K562 (cell line): ENCODE data around the gene CCL21. TPM values are rescaled to one million over a fixed set of nuclear protein-coding genes. Genes with fewer than 3 reads are reported as not detected.

Experiments
- ATAC-seq: fragments of 200-7000 bp; cut with Tn5 transposase; 3 replicates; pipeline ENCODE4 v1.9.1; 2020; ENCODE audit warnings: moderate library complexity
- BruUV-seq: library from RNA; stranded (reverse); fragments of 400-500 nt; replicated peaks from 2 replicates; lab custom pipeline; 2021; lab: Mats Ljungman, UMichigan
- CTCF ChIA-PET: fragments of 300-600 bp; formaldehyde crosslinking; extraction: SDS; loops from one replicate; lab custom pipeline; 2021; ENCODE audit warnings: low intra/inter-chr PET ratio; lab: Yijun Ruan, JAX
- POLR2A ChIA-PET: fragments of 300-600, 350-650 bp; sonication (Branson Sonifier 250); formaldehyde crosslinking; extraction: SDS; loops from one replicate; lab custom pipeline; 2021; ENCODE audit warnings: antibody characterized with exemption, inconsistent platforms; lab: Yijun Ruan, JAX
- DNase-seq, 4 experiments: peaks; one replicate each; pipeline versions ENCODE4 v3.0.0 to v3.0.0-alpha.2; 2011 to 2018; ENCODE audit warnings: low spot score in 3 of 4, mixed read lengths in 3 of 4; ENCODE audit errors: extremely low read depth in 1 of 4
- FAIRE-seq: peaks from 2 replicates; lab custom pipeline; 2011; peaks lifted over from hg19 to GRCh38; lab: Jason Lieb, UNC
- H2AFZ ChIP-seq: 2 replicates; pipeline ENCODE4 v1.6.0; 2011; ENCODE audit warnings: low read depth, low read length, control low read depth, inconsistent platforms
- H3K27ac ChIP-seq: fragments of 200-600 bp; 3 replicates; pipeline ENCODE4 v1.8.0; 2011; ENCODE audit warnings: low read depth, mild to moderate bottlenecking, control low read depth, inconsistent platforms, low read length, moderate library complexity, mixed read lengths; ENCODE audit errors: extremely low read depth
- H3K27me3 ChIP-seq, 2 experiments: fragments of 300-600 bp in 1 of 2; 2 replicates in 1 of 2; 3 replicates in 1 of 2; pipeline versions ENCODE4 v1.6.0 to v1.8.0; 2011; ENCODE audit warnings: inconsistent platforms in 2 of 2, low read length in 2 of 2, mild to moderate bottlenecking in 1 of 2, mixed read lengths in 1 of 2, moderate library complexity in 1 of 2; ENCODE audit not compliant: control insufficient read depth in 2 of 2, insufficient read depth in 2 of 2
- H3K36me3 ChIP-seq: fragments of 300-600 bp; 3 replicates; pipeline ENCODE4 v1.8.0; 2011; ENCODE audit warnings: mild to moderate bottlenecking, low read length, inconsistent platforms; ENCODE audit not compliant: control insufficient read depth, insufficient read depth
- H3K4me1 ChIP-seq, 2 experiments: fragments of 200-600 bp in 1 of 2; replicated peaks in 1 of 2; 2 replicates in 1 of 2; 3 replicates in 1 of 2; pipeline versions ENCODE4 v1.5.1 to v1.8.0; 2011; ENCODE audit warnings: inconsistent platforms in 2 of 2, low read length in 2 of 2, mild to moderate bottlenecking in 1 of 2, mixed read lengths in 1 of 2, moderate library complexity in 1 of 2; ENCODE audit not compliant: control insufficient read depth in 2 of 2, insufficient read depth in 2 of 2
- H3K4me2 ChIP-seq: 2 replicates; pipeline ENCODE4 v1.6.1; 2011; ENCODE audit warnings: low read length, control low read depth, inconsistent platforms, mixed read lengths; ENCODE audit not compliant: insufficient read depth
- H3K4me3 ChIP-seq: fragments of 200-600 bp; sonication (generic), shearing (Covaris generic); 2 replicates; pipeline ENCODE4 v1.5.1; 2016; ENCODE audit warnings: control low read depth, inconsistent platforms
- H3K79me2 ChIP-seq: fragments of 200-600 bp; 3 replicates; pipeline ENCODE4 v1.8.0; 2011; ENCODE audit warnings: low read length, inconsistent platforms; ENCODE audit not compliant: control insufficient read depth, insufficient read depth
- H3K9ac ChIP-seq, 2 experiments: 2 replicates each; pipeline versions ENCODE4 v1.6.0 to v1.6.1; 2011; ENCODE audit warnings: low read depth in 2 of 2, low read length in 2 of 2, control low read depth in 1 of 2, inconsistent platforms in 1 of 2, mild to moderate bottlenecking in 1 of 2, mixed read lengths in 1 of 2; ENCODE audit not compliant: insufficient read depth in 1 of 2
- H3K9me1 ChIP-seq: one replicate; pipeline ENCODE4 v1.6.0; 2011; ENCODE audit warnings: inconsistent platforms, mild to moderate bottlenecking, low read length, moderate library complexity; ENCODE audit not compliant: control insufficient read depth, insufficient read depth
- H3K9me3 ChIP-seq: replicated peaks from 2 replicates; pipeline ENCODE4 v1.5.1; 2011; ENCODE audit warnings: low read depth, low read length, inconsistent platforms; ENCODE audit not compliant: control insufficient read depth, insufficient read depth
- H4K20me1 ChIP-seq: replicated peaks from 2 replicates; pipeline ENCODE4 v1.6.1; 2011; ENCODE audit warnings: low read length, inconsistent platforms, mixed read lengths; ENCODE audit not compliant: control insufficient read depth, insufficient read depth
- BMI1 ChIP-seq: fragments of 150-350 bp; IDR thresholded peaks from 2 replicates; pipeline ENCODE4 v1.6.1; 2014; ENCODE audit warnings: low read length
- HNRNPLL ChIP-seq: fragments of 200-400 bp; formaldehyde crosslinking; IDR thresholded peaks from 2 replicates; pipeline ENCODE4 v1.6.1; 2017; ENCODE audit warnings: low read length, low read depth, mild to moderate bottlenecking; ENCODE audit not compliant: poor library complexity, severe bottlenecking
- HSF4 ChIP-seq: fragments of 250-450 bp; sonication (Bioruptor Pico); IDR thresholded peaks from 2 replicates; pipeline ENCODE4 v2.1.2; 2022; ENCODE audit warnings: mild to moderate bottlenecking, moderate library complexity, borderline replicate concordance
- KDM1A ChIP-seq, 2 experiments: fragments of 450-650 bp; IDR thresholded peaks; 2 replicates each; pipeline ENCODE4 v1.6.1; 2016; ENCODE audit warnings: mild to moderate bottlenecking in 2 of 2
- KLF1 ChIP-seq: fragments of 450-650 bp; IDR thresholded peaks from 2 replicates; pipeline ENCODE4 v1.6.1; 2016; ENCODE audit warnings: missing genetic modification characterization, missing compliant biosample characterization
- MCM5 ChIP-seq: fragments of 450-650 bp; IDR thresholded peaks from 2 replicates; pipeline ENCODE4 v1.6.1; 2016; ENCODE audit warnings: low read depth
- MXI1 ChIP-seq: IDR thresholded peaks from 2 replicates; pipeline ENCODE4 v1.6.1; 2011; ENCODE audit warnings: low read depth, mild to moderate bottlenecking, improper control_type of control experiment, low read length
- NRF1 ChIP-seq, 2 experiments: fragments of 450-650 bp; IDR thresholded peaks in 1 of 2; conservative IDR thresholded peaks in 1 of 2; 2 replicates each; pipeline ENCODE4 v1.6.1; 2014; ENCODE audit warnings: mild to moderate bottlenecking in 2 of 2
- SMAD1 ChIP-seq: fragments of 150-350 bp; IDR thresholded peaks from 2 replicates; pipeline ENCODE4 v1.6.1; 2014; ENCODE audit warnings: low read length, low read depth; ENCODE audit not compliant: partially characterized antibody
- SNIP1 ChIP-seq: fragments of 450-650 bp; IDR thresholded peaks from 2 replicates; pipeline ENCODE4 v1.7.1; 2017; ENCODE audit warnings: low read depth, mild to moderate bottlenecking
- ZNF507 ChIP-seq: conservative IDR thresholded peaks from 2 replicates; pipeline ENCODE4 v1.6.1; 2017; ENCODE audit warnings: missing genetic modification characterization, missing compliant biosample characterization
- ZNF717 ChIP-seq: fragments of 250-450 bp; sonication (Bioruptor Pico); IDR thresholded peaks from 2 replicates; pipeline ENCODE4 v1.5.0; 2021
- WGBS: fragments of 100-300 bp; shearing (Covaris generic); methylation state at CpG from one replicate; pipeline ENCODE4 v1.1.6; 2016; ENCODE audit warnings: low coverage, mixed read lengths; ENCODE audit not compliant: insufficient coverage; ENCODE audit errors: missing lambda C conversion rate; 5-methylcytosine and 5-hydroxymethylcytosine counted together
- in situ Hi-C: fragments of 300-500 bp; cut with MboI; formaldehyde crosslinking; loops from 4 replicates; pipeline ENCODE4 v1.15.0; 2018; ENCODE audit warnings: inconsistent platforms, mixed read lengths
- intact Hi-C: fragments of 100-400 bp; cut with micrococcal nuclease; formaldehyde crosslinking; loops from 2 replicates; pipeline ENCODE4 v1.14.2; 2022
- polyA plus RNA-seq, 8 experiments: library from polyadenylated mRNA; depleted of rRNA in 4 of 8; stranded (reverse) in 5 of 8; unstranded in 3 of 8; fragments of >200 nt; fragmentation: Nextera tagmentation in 2 of 8; fragmentation: Illumina TruSeq in 1 of 8; extraction: Ambion mirVana in 2 of 8; extraction: Trizol in 1 of 8; gene quantifications; 2 replicates each; pipeline versions ENCODE4 v1.2.1 to v1.2.3, GENCODE V29; 2011 to 2014; ENCODE audit warnings: inconsistent platforms in 1 of 8, missing spikeins in 1 of 8
- total RNA-seq, 7 experiments: library from RNA; depleted of rRNA in 6 of 7; stranded (reverse); fragments of >200 nt in 6 of 7; fragmentation: Illumina TruSeq in 2 of 7; extraction: Trizol in 2 of 7; gene quantifications; 2 replicates each; pipeline versions ENCODE4 v1.2.1 to v1.2.3, GENCODE V29; 2011 to 2021; ENCODE audit warnings: low replicate concordance in 1 of 7
- TF ChIP-seq, protein P1 (sequence below): conservative IDR thresholded peaks from 2 replicates; pipeline ENCODE4 v1.6.1; 2011; ENCODE audit warnings: low read depth, mild to moderate bottlenecking, low read length; ENCODE audit not compliant: control insufficient read depth
- TF ChIP-seq, protein P2 (sequence below): fragments of 450-650 bp; IDR thresholded peaks from 2 replicates; pipeline ENCODE4 v1.6.1; 2017; ENCODE audit warnings: mild to moderate bottlenecking, moderate library complexity

CCL21 gene
- total and polyA plus RNA-seq, 9 of the 15 experiments (the other 6 are each of a cell fraction or from before 2014, with no cell fraction given): not detected

DNA sequence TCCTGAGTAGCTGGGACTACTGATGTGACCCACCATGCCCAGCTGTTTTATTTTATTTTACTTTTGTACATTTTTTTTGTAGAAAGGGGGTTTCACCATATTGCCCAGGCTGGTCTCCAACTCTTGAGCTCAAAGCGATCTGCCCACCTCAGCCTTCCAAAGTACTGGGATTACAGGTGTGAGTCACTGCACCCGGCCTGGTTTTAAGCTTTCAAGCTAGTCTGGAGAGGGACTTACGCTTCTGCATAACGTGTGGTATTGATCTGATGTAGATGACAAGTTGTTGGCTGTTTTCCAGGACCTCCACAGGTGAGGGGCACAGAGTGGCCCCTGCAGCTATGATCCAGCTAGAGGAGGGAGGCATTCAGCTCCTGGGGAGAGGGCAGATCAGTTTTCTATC lies 6.8 kb upstream of the CCL21 start:
- no TSS peak for BruUV-seq
- Histone ChIP-seq H2AFZ (no peak overlapping the region), H3K4me2 (no peak overlapping the region), H3K27ac (no peak overlapping the region), H3K9me1 (no peaks in the 10 kb centered on the region), H3K4me1 (no peaks in the 10 kb centered on the region), H3K36me3 (no peaks in the 10 kb centered on the region), H3K4me3 (no peak overlapping the region), H3K9ac (no peak overlapping the region), H4K20me1 (no peaks in the 10 kb centered on the region), H3K9me3 (no peaks in the 10 kb centered on the region), H3K27me3 (peaks cover 0 to 24% of the 10 kb centered on the region in 2 experiments; a peak in 2 of 5 replicates), H3K79me2 (no peaks in the 10 kb centered on the region)
- ATAC-seq (no peak), DNase-seq (no peak), FAIRE-seq (no peak)
- intact Hi-C loops (no loop called here), in situ Hi-C loops (no loop called here)
- WGBS: 3% methylated on average over 4 of the region's 4 CpGs
- TF ChIP-seq, protein P1, sequence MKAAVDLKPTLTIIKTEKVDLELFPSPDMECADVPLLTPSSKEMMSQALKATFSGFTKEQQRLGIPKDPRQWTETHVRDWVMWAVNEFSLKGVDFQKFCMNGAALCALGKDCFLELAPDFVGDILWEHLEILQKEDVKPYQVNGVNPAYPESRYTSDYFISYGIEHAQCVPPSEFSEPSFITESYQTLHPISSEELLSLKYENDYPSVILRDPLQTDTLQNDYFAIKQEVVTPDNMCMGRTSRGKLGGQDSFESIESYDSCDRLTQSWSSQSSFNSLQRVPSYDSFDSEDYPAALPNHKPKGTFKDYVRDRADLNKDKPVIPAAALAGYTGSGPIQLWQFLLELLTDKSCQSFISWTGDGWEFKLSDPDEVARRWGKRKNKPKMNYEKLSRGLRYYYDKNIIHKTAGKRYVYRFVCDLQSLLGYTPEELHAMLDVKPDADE: no peak
- TF ChIP-seq ZNF717 (CRISPR knock-in tag): no peak
- no peak for TF ChIP-seq KLF1 (tag)
- TF ChIP-seq SMAD1: no peak
- ChIA-PET POLR2A (no interaction called here), CTCF (no interaction called here)

DNA sequence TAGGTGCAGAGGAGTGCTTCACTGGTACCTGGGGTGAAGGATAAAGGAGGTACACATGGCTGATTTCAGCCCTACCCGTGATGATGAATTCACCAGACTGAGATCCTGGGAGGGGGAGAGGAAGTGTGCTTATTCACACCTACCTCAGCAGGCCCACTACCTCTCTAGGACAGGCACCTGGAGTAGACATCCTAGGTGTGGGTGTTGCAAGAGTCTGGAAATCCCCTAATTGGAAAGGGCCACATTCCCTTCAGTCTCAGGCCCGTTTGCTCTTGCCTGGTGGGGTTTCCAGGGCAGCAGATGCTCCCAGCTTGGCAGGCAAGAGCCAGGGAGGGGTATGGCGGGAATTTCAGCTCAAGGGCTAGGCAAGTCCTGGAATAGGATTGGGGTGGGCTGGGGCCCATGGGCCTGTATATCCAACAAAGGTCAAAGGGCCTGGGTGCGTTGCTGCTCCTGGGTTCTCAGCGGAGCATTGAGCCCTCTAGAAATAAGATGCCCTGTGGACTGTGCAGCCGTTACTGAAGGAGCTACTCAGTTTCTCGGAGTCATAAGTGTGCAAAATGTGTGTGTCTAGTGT lies 5.8 kb upstream of the CCL21 start:
- Histone ChIP-seq H3K4me3 (no peak overlapping the region), H3K27ac (no peak overlapping the region), H3K4me1 (no peaks in the 10 kb centered on the region), H2AFZ (no peak overlapping the region), H3K4me2 (no peak overlapping the region), H3K79me2 (no peaks in the 10 kb centered on the region), H3K9me1 (no peaks in the 10 kb centered on the region), H3K36me3 (no peaks in the 10 kb centered on the region), H4K20me1 (no peaks in the 10 kb centered on the region), H3K9ac (no peak overlapping the region), H3K9me3 (no peaks in the 10 kb centered on the region), H3K27me3 (peaks cover 0 to 22% of the 10 kb centered on the region in 2 experiments; a peak in 2 of 5 replicates)
- WGBS: 2% methylated on average over 6 of the region's 7 CpGs
- ChIA-PET CTCF (no interaction called here), POLR2A (interaction anchor here (1.0 kb wide), 1 partner anchor 23 kb away, joined by 3 read pairs; no protein-coding TSS in a partner anchor)
- FAIRE-seq: no peak
- intact Hi-C loops: no loop called here
- TF ChIP-seq MCM5: no peak
- TF ChIP-seq, protein P2, sequence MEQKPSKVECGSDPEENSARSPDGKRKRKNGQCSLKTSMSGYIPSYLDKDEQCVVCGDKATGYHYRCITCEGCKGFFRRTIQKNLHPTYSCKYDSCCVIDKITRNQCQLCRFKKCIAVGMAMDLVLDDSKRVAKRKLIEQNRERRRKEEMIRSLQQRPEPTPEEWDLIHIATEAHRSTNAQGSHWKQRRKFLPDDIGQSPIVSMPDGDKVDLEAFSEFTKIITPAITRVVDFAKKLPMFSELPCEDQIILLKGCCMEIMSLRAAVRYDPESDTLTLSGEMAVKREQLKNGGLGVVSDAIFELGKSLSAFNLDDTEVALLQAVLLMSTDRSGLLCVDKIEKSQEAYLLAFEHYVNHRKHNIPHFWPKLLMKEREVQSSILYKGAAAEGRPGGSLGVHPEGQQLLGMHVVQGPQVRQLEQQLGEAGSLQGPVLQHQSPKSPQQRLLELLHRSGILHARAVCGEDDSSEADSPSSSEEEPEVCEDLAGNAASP: no peak
- no peak for TF ChIP-seq MXI1
- no peak for TF ChIP-seq ZNF507 (tag)
- no peak for TF ChIP-seq KDM1A (IDR thresholded peaks at IDR 0.05)
- no peak for TF ChIP-seq BMI1
- no peak for TF ChIP-seq HNRNPLL
- TF ChIP-seq HSF4 (CRISPR knock-in tag): no peak
- no peak for TF ChIP-seq NRF1 (conservative IDR thresholded peaks at IDR 0.05 in 1 of 2, IDR thresholded peaks at IDR 0.05 in 1 of 2)
- TF ChIP-seq SNIP1: no peak
- no peak for ATAC-seq
- no peak for DNase-seq
- in situ Hi-C loops: no loop called here
- no TSS peak for BruUV-seq
